ENCODE results near the gene ARFGEF3.
"Not testable (repeated sequence)": the region's sequence is repeated elsewhere in the genome, so short reads cannot be mapped to it uniquely, and the experiment has no call there.

ARFGEF3 gene

GRCh38 chr6:138346302-138347195, 184.8 kb downstream of the ARFGEF3 start:
- FAIRE-seq (no peak), DNase-seq (ENCODE audit: insufficient read length, low spot score) (no peak)
- TF ChIP-seq, protein P1, sequence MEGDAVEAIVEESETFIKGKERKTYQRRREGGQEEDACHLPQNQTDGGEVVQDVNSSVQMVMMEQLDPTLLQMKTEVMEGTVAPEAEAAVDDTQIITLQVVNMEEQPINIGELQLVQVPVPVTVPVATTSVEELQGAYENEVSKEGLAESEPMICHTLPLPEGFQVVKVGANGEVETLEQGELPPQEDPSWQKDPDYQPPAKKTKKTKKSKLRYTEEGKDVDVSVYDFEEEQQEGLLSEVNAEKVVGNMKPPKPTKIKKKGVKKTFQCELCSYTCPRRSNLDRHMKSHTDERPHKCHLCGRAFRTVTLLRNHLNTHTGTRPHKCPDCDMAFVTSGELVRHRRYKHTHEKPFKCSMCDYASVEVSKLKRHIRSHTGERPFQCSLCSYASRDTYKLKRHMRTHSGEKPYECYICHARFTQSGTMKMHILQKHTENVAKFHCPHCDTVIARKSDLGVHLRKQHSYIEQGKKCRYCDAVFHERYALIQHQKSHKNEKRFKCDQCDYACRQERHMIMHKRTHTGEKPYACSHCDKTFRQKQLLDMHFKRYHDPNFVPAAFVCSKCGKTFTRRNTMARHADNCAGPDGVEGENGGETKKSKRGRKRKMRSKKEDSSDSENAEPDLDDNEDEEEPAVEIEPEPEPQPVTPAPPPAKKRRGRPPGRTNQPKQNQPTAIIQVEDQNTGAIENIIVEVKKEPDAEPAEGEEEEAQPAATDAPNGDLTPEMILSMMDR (IDR thresholded peaks at IDR 0.05; ENCODE audit: insufficient read depth, missing control alignments): no peak

- no peak for DNase-seq (ENCODE audit: insufficient read length, low spot score)
- peak; percentile 25 for FAIRE-seq
- TF ChIP-seq, protein P1 (IDR thresholded peaks at IDR 0.05; ENCODE audit: insufficient read depth, missing control alignments): no peak
These were observed 186.1 kb downstream of the ARFGEF3 start for GRCh38 chr6:138347864-138348263.

GRCh38 chr6:138349891-138350290, 188.2 kb downstream of the ARFGEF3 start:
- no peak for DNase-seq (ENCODE audit: insufficient read length, low spot score)
- FAIRE-seq: no peak
- TF ChIP-seq, protein P1 (IDR thresholded peaks at IDR 0.05; ENCODE audit: insufficient read depth, missing control alignments): no peak

GRCh38 chr6:138357928-138358327, 196.2 kb downstream of the ARFGEF3 start:
- TF ChIP-seq, protein P1 (IDR thresholded peaks at IDR 0.05; ENCODE audit: insufficient read depth, missing control alignments): no peak
- DNase-seq (ENCODE audit: insufficient read length, low spot score): no peak
- FAIRE-seq: no peak

DNA sequence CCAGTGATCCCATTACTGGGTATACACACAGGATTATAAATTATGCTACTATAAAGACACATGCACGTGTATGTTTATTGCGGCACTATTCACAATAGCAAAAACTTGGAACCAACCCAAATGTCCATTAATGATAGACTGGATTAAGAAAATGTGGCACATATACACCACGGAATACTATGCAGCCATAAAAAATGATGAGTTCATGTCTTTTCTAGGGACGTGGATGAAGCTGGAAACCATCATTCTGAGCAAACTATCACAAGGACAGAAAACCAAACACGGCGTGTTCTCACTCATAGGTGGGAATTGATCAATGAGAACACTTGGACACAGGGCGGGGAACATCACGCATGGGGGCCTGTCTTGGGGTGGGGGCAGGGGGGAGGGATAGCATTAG, 206.9 kb downstream of the ARFGEF3 start:
- DNase-seq (ENCODE audit: insufficient read length, low spot score); FAIRE-seq: not testable (repeated sequence)

GRCh38 chr6:138370631-138371451, 209.1 kb downstream of the ARFGEF3 start:
- TF ChIP-seq, protein P1 (IDR thresholded peaks at IDR 0.05; ENCODE audit: insufficient read depth, missing control alignments): no peak
- FAIRE-seq (no peak), DNase-seq (ENCODE audit: insufficient read length, low spot score) (no peak)

GRCh38 chr6:138371452-138371711, 209.6 kb downstream of the ARFGEF3 start:
- DNase-seq (ENCODE audit: insufficient read length, low spot score) (no peak), FAIRE-seq (no peak)
- TF ChIP-seq, protein P1 (IDR thresholded peaks at IDR 0.05; ENCODE audit: insufficient read depth, missing control alignments): no peak

Data from D721Med (cell line).